ENCODE results near the gene BCKDK.

DNA sequence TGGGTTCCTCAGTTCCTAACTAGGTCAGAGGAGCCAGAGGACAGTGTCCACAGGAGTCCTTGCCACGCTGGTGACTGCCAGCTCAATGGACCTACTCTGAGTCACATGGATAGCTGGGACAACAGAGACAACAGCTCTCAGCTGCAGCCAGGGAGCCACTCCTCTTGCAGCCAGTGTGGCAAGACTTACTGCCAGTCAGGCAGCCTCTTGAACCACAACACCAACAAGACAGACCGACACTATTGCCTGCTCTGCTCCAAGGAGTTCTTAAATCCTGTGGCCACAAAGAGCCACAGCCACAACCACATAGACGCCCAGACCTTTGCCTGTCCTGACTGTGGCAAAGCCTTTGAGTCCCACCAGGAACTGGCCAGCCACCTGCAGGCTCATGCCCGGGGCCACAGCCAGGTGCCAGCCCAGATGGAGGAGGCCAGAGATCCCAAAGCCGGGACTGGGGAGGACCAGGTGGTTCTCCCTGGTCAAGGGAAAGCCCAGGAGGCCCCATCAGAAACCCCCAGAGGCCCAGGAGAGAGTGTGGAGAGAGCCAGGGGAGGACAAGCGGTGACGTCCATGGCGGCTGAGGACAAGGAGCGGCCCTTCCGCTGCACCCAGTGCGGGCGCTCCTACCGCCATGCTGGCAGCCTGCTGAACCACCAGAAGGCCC lies 27.3 kb upstream of the BCKDK start:
- TF ChIP-seq, protein P1, sequence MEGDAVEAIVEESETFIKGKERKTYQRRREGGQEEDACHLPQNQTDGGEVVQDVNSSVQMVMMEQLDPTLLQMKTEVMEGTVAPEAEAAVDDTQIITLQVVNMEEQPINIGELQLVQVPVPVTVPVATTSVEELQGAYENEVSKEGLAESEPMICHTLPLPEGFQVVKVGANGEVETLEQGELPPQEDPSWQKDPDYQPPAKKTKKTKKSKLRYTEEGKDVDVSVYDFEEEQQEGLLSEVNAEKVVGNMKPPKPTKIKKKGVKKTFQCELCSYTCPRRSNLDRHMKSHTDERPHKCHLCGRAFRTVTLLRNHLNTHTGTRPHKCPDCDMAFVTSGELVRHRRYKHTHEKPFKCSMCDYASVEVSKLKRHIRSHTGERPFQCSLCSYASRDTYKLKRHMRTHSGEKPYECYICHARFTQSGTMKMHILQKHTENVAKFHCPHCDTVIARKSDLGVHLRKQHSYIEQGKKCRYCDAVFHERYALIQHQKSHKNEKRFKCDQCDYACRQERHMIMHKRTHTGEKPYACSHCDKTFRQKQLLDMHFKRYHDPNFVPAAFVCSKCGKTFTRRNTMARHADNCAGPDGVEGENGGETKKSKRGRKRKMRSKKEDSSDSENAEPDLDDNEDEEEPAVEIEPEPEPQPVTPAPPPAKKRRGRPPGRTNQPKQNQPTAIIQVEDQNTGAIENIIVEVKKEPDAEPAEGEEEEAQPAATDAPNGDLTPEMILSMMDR (IDR thresholded peaks at IDR 0.05), result no peak
- no peak for TF ChIP-seq EP300 (IDR thresholded peaks at IDR 0.05)

Data from esophagus muscularis mucosa (tissue), 3 donors.